ENCODE results near the gene SNED1.
"Not testable (repeated sequence)": the region's sequence is repeated elsewhere in the genome, so short reads cannot be mapped to it uniquely, and the experiment has no call there.

SNED1 gene

GRCh38 chr2:241088376-241088775 lies 90.0 kb downstream of the SNED1 start:
- no peak for DNase-seq

DNA sequence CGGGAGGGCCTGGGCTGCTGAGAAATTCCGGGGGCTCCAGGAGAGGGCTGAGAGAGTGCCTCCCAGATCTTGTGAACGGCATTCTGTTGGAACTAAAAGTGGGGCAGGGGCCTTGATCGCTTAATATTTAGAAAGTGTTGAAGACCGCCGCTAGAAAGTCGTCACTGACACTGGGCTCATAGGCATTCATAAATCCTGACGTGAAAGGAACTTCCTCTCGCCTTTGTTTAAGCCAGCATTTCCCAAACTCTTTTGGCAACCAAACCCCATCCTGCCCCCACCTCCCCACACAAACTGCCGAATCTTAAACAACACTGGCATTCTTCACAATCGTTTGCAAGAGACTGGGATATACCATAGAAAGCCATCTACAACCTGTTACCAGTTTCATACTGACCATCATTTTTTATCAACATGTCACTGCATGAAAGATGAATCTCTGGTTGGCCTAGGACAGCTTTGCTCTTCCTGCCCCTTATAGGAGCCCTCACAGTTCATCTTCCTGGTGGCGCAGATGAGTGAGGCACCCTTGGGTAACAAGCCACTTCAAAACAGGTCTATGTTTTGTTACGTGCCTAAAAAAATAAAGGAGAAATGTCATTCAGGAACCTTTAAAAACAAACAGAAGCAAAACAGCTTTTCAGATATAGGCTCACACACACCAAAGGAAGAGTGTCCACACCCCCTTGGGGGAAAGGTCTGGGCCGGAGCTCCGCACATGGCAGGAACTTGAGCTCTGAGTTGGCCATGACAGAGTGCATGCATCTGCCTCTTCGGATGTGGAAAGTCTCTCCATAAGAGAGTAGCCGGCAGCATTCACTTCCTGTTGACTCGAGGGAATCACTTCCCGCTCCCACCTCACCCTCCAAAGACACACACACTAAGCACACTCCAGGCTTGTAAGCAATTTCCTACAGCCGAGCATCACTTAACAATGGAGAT lies 90.6 kb downstream of the SNED1 start:
- no peak for DNase-seq

- DNase-seq, result no peak
Observed at GRCh38 chr2:241091201-241091600, 92.8 kb downstream of the SNED1 start.

DNA sequence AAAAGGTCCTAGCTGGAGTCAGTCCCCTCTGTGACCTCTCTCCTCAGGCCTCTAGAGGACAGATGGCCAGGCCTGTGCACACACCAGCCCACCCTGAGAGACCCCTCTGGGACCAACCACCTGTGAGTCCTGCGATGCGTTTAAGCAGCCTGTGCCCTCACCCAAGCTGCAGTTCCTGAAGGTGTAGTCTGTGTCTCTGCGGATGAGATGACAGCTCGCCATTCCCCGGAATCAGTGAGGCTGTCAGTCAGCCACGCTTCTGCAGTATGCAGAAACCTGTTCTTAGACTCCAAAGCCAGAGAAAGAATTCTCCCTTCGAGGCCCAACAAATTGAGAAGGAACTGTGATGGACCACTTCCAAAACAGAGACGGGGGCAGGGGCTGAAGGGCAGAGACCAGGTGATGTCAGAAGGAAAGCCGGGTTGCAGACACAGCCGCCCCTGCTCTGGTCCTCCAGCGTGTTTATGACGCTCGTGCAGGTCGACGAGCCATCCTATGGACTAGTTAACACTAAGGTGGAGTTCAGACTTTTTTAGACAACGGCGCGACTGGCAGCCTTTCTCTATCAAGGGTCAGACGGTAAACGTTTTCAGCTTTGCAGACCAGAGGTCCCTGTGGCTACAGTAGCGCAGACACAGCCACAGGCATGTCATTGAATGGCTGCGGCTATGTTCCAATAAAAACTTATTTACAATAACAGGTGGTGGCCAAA lies 93.5 kb downstream of the SNED1 start:
- DNase-seq, result no peak

- DNase-seq, result no peak
Observed at GRCh38 chr2:241092677-241093076, 94.3 kb downstream of the SNED1 start.

DNA sequence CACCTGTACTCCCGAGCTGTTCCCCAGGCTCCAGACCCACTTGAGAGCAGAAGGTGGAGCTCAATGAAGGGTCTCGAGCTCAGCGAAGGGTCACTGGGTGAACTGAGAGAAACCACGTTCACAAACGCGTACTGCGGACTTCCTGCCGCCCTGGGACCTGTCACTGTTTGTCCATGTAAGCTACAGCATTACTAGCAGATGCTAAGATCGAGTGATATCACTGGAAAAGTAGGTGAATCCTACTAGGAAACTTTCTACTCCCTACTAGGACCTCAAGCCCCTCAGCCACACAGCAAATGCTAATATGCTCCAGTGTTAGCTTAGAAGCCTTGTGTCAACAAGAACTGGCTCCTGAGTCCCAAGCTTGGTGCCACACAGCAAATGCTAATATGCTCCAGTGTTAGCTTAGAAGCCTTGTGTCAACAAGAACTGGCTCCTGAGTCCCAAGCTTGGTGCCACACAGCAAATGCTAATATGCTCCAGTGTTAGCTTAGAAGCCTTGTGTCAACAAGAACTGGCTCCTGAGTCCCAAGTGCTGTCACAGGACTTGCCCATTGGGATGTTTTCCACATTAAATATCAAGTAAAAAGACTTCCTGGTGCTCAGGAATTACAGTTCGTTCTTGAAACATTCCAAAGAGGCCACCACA lies 94.8 kb downstream of the SNED1 start:
- DNase-seq, result not testable (repeated sequence)

GRCh38 chr2:241094172-241094571 lies 95.8 kb downstream of the SNED1 start:
- DNase-seq, result no peak

DNA sequence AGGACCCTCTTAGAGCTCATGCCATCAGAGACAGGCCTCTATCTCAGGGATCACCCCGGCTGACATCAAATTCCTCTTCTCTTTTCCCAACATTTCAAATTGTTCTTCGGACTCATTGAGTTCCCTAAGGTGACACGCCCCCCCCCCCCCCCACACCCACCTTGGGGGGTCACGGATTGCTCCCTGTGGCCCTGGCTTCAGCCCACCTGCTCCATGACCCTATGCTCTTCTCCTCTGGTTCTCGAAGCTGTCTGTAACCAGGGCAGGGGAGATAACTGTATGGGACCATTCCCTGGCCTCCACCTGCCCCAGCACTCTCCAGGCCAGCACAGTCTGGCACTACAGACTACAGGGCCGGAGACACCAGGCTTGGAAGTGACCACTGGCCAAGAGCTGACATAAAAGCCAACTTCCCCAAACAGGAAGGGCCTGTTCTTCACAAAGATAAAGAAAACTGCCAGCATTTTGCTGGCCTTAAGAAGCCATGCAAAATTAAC lies 96.6 kb downstream of the SNED1 start:
- no peak for DNase-seq

- DNase-seq, result no peak
Observed at GRCh38 chr2:241095594-241096290, 97.3 kb downstream of the SNED1 start.

GRCh38 chr2:241096979-241097378 lies 98.6 kb downstream of the SNED1 start:
- no peak for DNase-seq

DNA sequence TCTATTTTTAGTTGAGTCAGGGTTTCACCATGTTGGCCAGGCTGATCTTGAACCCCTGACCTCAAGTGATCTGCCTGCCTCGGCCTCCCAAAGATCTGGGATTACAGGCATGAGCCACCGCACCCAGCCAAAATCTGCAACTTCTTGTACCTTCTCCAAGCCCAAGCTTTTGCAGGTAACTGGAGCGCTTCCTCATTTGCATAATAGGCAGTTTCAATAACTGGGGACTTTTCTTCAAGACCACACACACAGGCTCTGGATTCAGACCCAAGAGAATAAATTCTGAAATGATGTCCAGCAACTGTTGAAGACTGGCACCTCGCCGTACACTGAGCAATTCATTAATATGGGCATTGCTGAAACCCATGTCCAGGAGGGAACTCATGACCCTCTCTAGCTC lies 100.8 kb downstream of the SNED1 start:
- DNase-seq, result no peak

GRCh38 chr2:241102239-241102803 lies 103.9 kb downstream of the SNED1 start, which contains the start of gene MTERF4:
Gene MTERF4 (minus strand): TSS chr2:241102287. CDS start chr2:241102273, 14 bp downstream.
- DNase-seq, result peak; percentile 78

DNA sequence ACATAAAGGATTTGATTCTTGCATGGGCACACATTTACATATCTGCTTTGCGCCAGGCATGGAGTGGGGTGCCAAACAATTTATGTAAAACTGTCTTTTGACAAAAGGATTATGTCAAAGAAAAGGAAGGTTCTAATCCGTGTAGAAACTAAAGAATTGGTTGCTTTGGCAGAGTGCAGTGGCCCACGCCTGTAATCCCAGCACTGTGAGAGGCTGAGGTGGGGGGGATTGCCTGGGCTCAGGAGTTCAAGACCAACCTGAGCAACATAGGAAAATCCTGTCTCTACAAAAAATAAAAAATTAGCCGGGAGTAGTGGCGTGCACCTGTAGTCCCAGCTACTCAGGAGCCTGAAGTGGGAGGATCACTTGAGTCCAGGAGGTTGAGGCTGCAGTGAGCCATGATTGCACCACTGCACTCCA lies 104.8 kb downstream of the SNED1 start:
- no peak for DNase-seq

- not testable (repeated sequence) for DNase-seq
Observed at GRCh38 chr2:241104611-241105010, 106.2 kb downstream of the SNED1 start.

- no peak for DNase-seq
Observed at GRCh38 chr2:241105641-241106040, 107.2 kb downstream of the SNED1 start.

GRCh38 chr2:241107031-241107783 lies 108.8 kb downstream of the SNED1 start:
- DNase-seq, result no peak

DNA sequence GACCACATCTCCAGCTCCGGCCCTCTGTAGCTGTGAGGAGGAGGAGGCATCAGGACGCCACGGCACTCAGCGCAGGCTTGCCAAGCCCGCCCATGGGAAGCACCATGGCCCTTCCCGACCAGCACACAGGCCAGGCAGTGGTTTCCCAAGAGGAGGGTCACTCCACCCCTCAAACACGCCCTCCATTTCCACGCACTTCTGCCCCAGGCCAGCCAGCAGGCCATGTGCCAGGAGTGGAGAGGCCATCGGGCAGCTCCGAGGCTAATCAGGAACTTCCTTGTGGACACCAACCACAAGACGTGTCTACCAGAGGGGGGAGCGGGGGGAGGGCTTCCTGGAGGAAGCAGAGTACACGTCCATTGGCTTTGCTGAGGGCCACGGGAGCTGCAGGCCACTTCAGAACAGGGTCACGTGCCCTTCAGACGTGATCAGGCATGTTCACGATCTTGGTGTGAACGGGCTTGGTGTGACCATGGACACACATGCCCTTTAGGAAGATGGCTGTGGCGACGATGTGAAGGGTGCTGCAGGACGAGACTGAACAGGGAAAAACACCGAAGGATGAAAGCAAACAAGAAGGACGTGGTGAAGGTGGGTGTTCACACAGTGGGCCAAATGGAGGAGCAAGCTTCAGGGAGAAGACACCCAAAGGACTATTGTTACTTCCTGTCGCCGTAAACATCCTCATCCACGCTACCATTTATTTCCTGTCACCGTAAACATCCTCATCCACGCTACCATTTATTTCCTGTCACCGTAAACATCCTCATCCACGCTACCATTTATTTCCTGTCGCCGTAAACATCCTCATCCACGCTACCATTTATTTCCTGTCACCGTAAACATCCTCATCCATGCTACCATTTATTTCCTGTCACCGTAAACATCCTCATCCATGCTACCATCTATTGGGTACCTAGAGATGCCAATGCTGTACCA lies 110.1 kb downstream of the SNED1 start:
- no peak for DNase-seq

DNA sequence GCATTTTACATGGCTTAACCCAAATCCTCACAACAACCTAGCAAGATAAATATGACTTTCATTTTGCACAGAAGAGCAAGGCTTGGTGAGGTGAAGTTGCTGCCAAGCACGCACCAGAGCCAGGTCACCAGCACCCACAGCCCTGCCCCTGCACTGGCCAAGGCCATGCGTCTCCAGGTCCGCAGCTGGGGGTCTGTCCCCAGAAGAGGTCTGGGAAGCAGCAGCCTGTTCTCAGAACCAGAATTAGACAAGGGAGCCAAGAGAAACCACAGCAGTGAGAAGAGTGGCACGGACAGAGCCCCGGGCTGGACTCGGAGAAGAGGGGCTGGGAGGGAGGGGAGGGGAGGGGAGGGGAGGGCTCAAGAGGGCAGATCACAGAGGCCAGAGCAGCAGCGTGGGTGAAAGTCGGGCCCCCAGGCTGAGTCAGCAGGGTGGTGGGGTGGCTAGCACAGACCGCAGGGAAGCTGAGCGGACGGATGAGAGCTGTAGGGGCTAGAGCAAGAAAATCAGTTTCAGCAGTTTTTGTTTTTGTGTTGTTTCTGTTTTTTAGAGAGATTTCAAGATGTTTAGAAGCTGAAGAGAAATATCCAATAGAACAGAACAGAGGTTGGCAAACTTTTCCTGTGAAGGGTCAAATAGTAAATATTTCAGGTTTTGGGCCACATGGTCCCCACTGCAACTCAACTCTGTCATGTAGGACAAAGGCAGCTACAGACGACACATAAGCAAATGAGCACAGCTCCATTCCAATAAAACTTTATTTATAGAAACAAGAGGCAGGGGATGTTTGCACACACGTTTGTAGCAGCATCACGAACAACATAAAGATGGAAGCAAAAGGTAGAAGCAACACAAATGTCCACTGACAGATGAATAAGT lies 111.0 kb downstream of the SNED1 start:
- no peak for DNase-seq

DNA sequence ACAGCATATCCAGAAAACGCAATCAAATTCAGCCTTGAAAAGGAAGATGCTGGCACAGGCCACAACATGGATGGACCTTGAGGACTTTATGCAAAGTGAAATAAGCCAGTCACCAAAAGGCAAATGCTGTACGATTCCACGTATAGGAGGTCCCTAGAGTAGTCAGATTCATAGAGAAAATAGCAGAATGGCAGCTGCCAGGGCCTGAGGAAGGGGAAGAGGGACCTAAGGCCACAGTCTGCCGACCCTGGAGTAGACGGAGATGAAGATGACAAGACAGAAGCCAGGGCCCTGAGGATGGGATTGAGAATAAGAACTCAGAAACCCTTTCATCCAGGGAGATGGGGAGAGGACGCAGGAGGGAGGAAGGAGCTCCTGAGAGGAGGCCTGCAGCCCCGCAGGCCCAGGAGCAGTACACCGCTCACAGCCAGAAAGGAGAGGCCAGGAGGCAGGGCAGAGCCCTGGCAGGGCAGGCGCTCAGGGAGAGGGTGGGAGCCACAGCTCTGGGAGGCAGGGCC lies 111.7 kb downstream of the SNED1 start:
- DNase-seq, result no peak
